ENCODE results near the gene QSOX2. TPM values are rescaled to one million over a fixed set of nuclear protein-coding genes. Genes with fewer than 3 reads are reported as not detected.

The QSOX2 gene
- total and polyA plus RNA-seq, 4 donors = 0.79 to 12.7 (median 4.3) TPM

- TF ChIP-seq REST (IDR thresholded peaks at IDR 0.05) (no peak), TAF1 (conservative IDR thresholded peaks at IDR 0.05) (no peak), ZBTB33 (IDR thresholded peaks at IDR 0.05) (no peak), GABPA (IDR thresholded peaks at IDR 0.05 in 1 of 2, conservative IDR thresholded peaks at IDR 0.05 in 1 of 2) (no peak), FOXA2 (IDR thresholded peaks at IDR 0.05) (no peak)
Measured at GRCh38 chr9:136264031-136264430, 18.4 kb upstream of the QSOX2 start (continued).

- no peaks in the 10 kb centered on the region for H3K9me3 ChIP-seq (ENCODE audit: control insufficient read depth in 4 of 4, low read length in 3 of 4)
- H3K4me1 ChIP-seq (ENCODE audit: control insufficient read depth in 4 of 4, insufficient read depth in 4 of 4, low read length in 3 of 4) = peaks cover 0 to 4% (median 2%) of the 10 kb centered on the region in 4 donors
- no peak for DNase-seq (ENCODE audit: low spot score)
- WGBS = 94% methylated on average over 6 of the region's 6 CpGs
- TF ChIP-seq MAX (IDR thresholded peaks at IDR 0.05) (no peak), ZBTB33 (IDR thresholded peaks at IDR 0.05) (no peak), CTCF (IDR thresholded peaks at IDR 0.05; ENCODE audit: low read depth, low read length, missing input control) (no peak), SP1 (IDR thresholded peaks at IDR 0.05) (no peak), RAD21 (IDR thresholded peaks at IDR 0.05) (no peak), HNF4A (conservative IDR thresholded peaks at IDR 0.05) (no peak), GABPA (IDR thresholded peaks at IDR 0.05 in 1 of 2, conservative IDR thresholded peaks at IDR 0.05 in 1 of 2) (no peak), RXRA (IDR thresholded peaks at IDR 0.05) (no peak), JUND (IDR thresholded peaks at IDR 0.05) (no peak), FOXA1 (IDR thresholded peaks at IDR 0.05) (no peak), REST (IDR thresholded peaks at IDR 0.05) (no peak), NR2F2 (IDR thresholded peaks at IDR 0.05) (no peak), FOXA2 (IDR thresholded peaks at IDR 0.05) (no peak), HNF4G (IDR thresholded peaks at IDR 0.05) (no peak), TAF1 (conservative IDR thresholded peaks at IDR 0.05) (no peak), ATF3 (IDR thresholded peaks at IDR 0.05) (no peak), EGR1 (IDR thresholded peaks at IDR 0.05; ENCODE audit: low read depth in 2 of 2) (no peak), YY1 (IDR thresholded peaks at IDR 0.05) (no peak)
- no peak overlapping the region for H3K9ac ChIP-seq (ENCODE audit: low read depth in 1 of 2, low read length in 2 of 2)
- H3K4me3 ChIP-seq (ENCODE audit: low read depth in 1 of 3, low read length in 3 of 3) = no peak overlapping the region
- H3K27me3 ChIP-seq (ENCODE audit: control insufficient read depth in 4 of 4, insufficient read depth in 4 of 4, low read length in 3 of 4) = peaks cover 0 to 2% (median 0%) of the 10 kb centered on the region in 4 donors
- H3K27ac ChIP-seq (ENCODE audit: low read depth in 1 of 2, low read length in 2 of 2) = no peak overlapping the region
- no peaks in the 10 kb centered on the region for H3K36me3 ChIP-seq (ENCODE audit: control insufficient read depth in 4 of 4, insufficient read depth in 3 of 4, low read depth in 1 of 4, low read length in 3 of 4)
Measured at GRCh38 chr9:136262671-136263178, 17.1 kb upstream of the QSOX2 start.

Measured in liver (tissue), 9 donors.